Panc1 (cell line): Measurements from ENCODE around the gene TMEM97. TPM values are rescaled to one million over a fixed set of nuclear protein-coding genes. Genes with fewer than 3 reads are reported as not detected.

Experiments
- ATAC-seq: fragments of 200-7000 bp; cut with Tn5 transposase; 2 replicates; pipeline ENCODE4 v1.9.1; 2020; ENCODE audit warnings: mild to moderate bottlenecking, moderate library complexity
- BruUV-seq: library from RNA; stranded (reverse); fragments of 400-500 nt; replicated peaks from 2 replicates; lab custom pipeline; 2021; lab: Mats Ljungman, UMichigan
- CTCF ChIA-PET: fragments of 300-600 bp; sonication (Branson Sonifier 250); formaldehyde crosslinking; loops from one replicate; lab custom pipeline; 2022; ENCODE audit warnings: antibody characterized with exemption; lab: Charles Lee
- POLR2A ChIA-PET: fragments of 300-600 bp; sonication (Branson Sonifier 250); formaldehyde crosslinking; loops from one replicate; lab custom pipeline; 2022; ENCODE audit warnings: antibody characterized with exemption; lab: Charles Lee
- DNase-seq: peaks from one replicate; pipeline ENCODE4 v3.0.0-alpha.2; 2010; ENCODE audit warnings: low read depth, low spot score
- H3K27ac ChIP-seq: 2 replicates; pipeline ENCODE4 v1.5.1; 2011; ENCODE audit warnings: mild to moderate bottlenecking, low read length, inconsistent platforms
- H3K27me3 ChIP-seq: fragments of 200-500 bp; sonication (Bioruptor generic); 2 replicates; pipeline ENCODE4 v1.6.0; 2014; ENCODE audit warnings: low read length, inconsistent platforms; ENCODE audit not compliant: control insufficient read depth, insufficient read depth
- H3K36me3 ChIP-seq: fragments of 200-500 bp; sonication (Bioruptor generic); 2 replicates; pipeline ENCODE4 v1.5.1; 2014; ENCODE audit warnings: inconsistent platforms, mild to moderate bottlenecking, low read length, moderate library complexity; ENCODE audit not compliant: control insufficient read depth, insufficient read depth
- H3K4me1 ChIP-seq: 2 replicates; pipeline ENCODE4 v1.5.1; 2011; ENCODE audit warnings: inconsistent platforms, mild to moderate bottlenecking, low read length, moderate library complexity; ENCODE audit not compliant: control insufficient read depth, insufficient read depth
- H3K4me3 ChIP-seq, 2 experiments: 2 replicates each; pipeline ENCODE4 v1.5.1; 2011 to 2012; ENCODE audit warnings: low read depth in 2 of 2, low read length in 2 of 2, mild to moderate bottlenecking in 2 of 2, inconsistent platforms in 1 of 2, moderate library complexity in 1 of 2
- H3K9me3 ChIP-seq: fragments of 200-500 bp; sonication (Bioruptor generic); 2 replicates; pipeline ENCODE4 v1.5.1; 2014; ENCODE audit warnings: low read depth, mild to moderate bottlenecking, inconsistent platforms, low read length, moderate library complexity; ENCODE audit not compliant: control insufficient read depth, insufficient read depth
- CTCF ChIP-seq: fragments of 450-650 bp; IDR thresholded peaks from 2 replicates; pipeline ENCODE4 v1.5.1; 2017; ENCODE audit warnings: mild to moderate bottlenecking
- POLR2AphosphoS5 ChIP-seq: IDR thresholded peaks from 2 replicates; pipeline ENCODE4 v1.6.1; 2012; ENCODE audit warnings: mild to moderate bottlenecking, low read depth, low read length, moderate library complexity
- REST ChIP-seq, 2 experiments: IDR thresholded peaks; 2 replicates each; pipeline ENCODE4 v1.6.1; 2011 to 2012; ENCODE audit warnings: low read depth in 2 of 2, control low read depth in 1 of 2, low read length in 1 of 2, mild to moderate bottlenecking in 1 of 2, moderate library complexity in 1 of 2; ENCODE audit not compliant: insufficient read depth in 1 of 2
- SIN3A ChIP-seq: IDR thresholded peaks from 2 replicates; pipeline ENCODE4 v1.6.1; 2012; ENCODE audit warnings: low read depth, mild to moderate bottlenecking, low read length, moderate library complexity, borderline replicate concordance; ENCODE audit not compliant: insufficient read depth
- TCF7L2 ChIP-seq: IDR thresholded peaks from 2 replicates; pipeline ENCODE4 v1.6.1; 2011; ENCODE audit warnings: mild to moderate bottlenecking, low read depth, low read length, inconsistent platforms
- in situ Hi-C: cut with HindIII; loops from 2 replicates; pipeline ENCODE4 v1.10.0; 2016; ENCODE audit warnings: low sequenced_read_pairs, low pct_unique_long_range_greater_than_20kb
- intact Hi-C: fragments of 100-400 bp; cut with micrococcal nuclease; formaldehyde crosslinking; loops from one replicate; pipeline ENCODE4 v1.10.0; 2022; ENCODE audit not compliant: unreplicated experiment
- total RNA-seq: library from RNA; stranded (reverse); gene quantifications from one replicate; pipeline ENCODE4 v1.2.1, GENCODE V29; 2021; ENCODE audit not compliant: unreplicated experiment

TMEM97 gene
- total RNA-seq, 1 experiment from 2014 or later, result 78.7 TPM

- intact Hi-C loops, result no loop called here
- ChIA-PET CTCF (no interaction called here), POLR2A (interaction anchor here (0.7 to 1.0 kb wide), 3 partner anchors 27 to 195 kb away, joined by 3 to 4 read pairs (median 4); partner anchors contain the start of gene POLDIP2)
- Histone ChIP-seq H3K4me1 (peaks cover 11% of the 10 kb centered on the region), H3K27me3 (no peaks in the 10 kb centered on the region), H3K27ac (no peak overlapping the region), H3K4me3 (no peak overlapping the region), H3K36me3 (no peaks in the 10 kb centered on the region; the same call in 1 of the 2 replicates), H3K9me3 (no peaks in the 10 kb centered on the region)
- no peak for DNase-seq
- BruUV-seq, result no TSS peak
- in situ Hi-C loops, result no loop called here
- ATAC-seq, result no peak
- TF ChIP-seq CTCF (no peak), SIN3A (no peak), REST (IDR thresholded peaks at IDR 0.05; ENCODE audit: insufficient read depth in 1 of 2, low read depth in 2 of 2, low read length in 1 of 2) (no peak), POLR2AphosphoS5 (no peak), TCF7L2 (no peak)
Observed at GRCh38 chr17:28330671-28331070, 11.7 kb downstream of the TMEM97 start.

- intact Hi-C loops, result no loop called here
- H3K36me3 ChIP-seq, result no peaks in the 10 kb centered on the region; the same call in 1 of the 2 replicates
- in situ Hi-C loops, result no loop called here
- peaks cover 18% of the 10 kb centered on the region for H3K4me1 ChIP-seq
- H3K4me3 ChIP-seq, result no peak overlapping the region
- H3K27me3 ChIP-seq, result no peaks in the 10 kb centered on the region
- CTCF ChIA-PET, result no interaction called here
- H3K9me3 ChIP-seq, result no peaks in the 10 kb centered on the region
- H3K27ac ChIP-seq, result no peak overlapping the region
- no TSS peak for BruUV-seq
- TF ChIP-seq SIN3A (no peak), CTCF (no peak), REST (IDR thresholded peaks at IDR 0.05; ENCODE audit: insufficient read depth in 1 of 2, low read depth in 2 of 2, low read length in 1 of 2) (no peak), TCF7L2 (no peak), POLR2AphosphoS5 (no peak)
- DNase-seq, result no peak
- ATAC-seq, result no peak
- POLR2A ChIA-PET, result interaction anchor here (1.0 kb wide), 1 partner anchor 25 kb away, joined by 4 read pairs; the partner anchor contains the start of gene POLDIP2
Observed at GRCh38 chr17:28331891-28332420, 13.0 kb downstream of the TMEM97 start.
